IPS-18a (cell line): Measurements from ENCODE around the gene MRAS.

Experiments used
- H3K27ac ChIP-seq: one replicate; pipeline ENCODE4 v1.5.1; 2013; ENCODE audit warnings: low read length
- H3K27me3 ChIP-seq: one replicate; pipeline ENCODE4 v1.6.1; 2013; ENCODE audit warnings: mild to moderate bottlenecking, low read length; ENCODE audit not compliant: control insufficient read depth, insufficient read depth
- H3K36me3 ChIP-seq: one replicate; pipeline ENCODE4 v1.6.1; 2013; ENCODE audit warnings: low read depth, low read length; ENCODE audit not compliant: control insufficient read depth
- H3K4me1 ChIP-seq: one replicate; pipeline ENCODE4 v1.6.1; 2013; ENCODE audit warnings: low read depth, low read length; ENCODE audit not compliant: control insufficient read depth
- H3K4me3 ChIP-seq: one replicate; pipeline ENCODE4 v1.5.1; 2013; ENCODE audit warnings: low read length
- H3K9ac ChIP-seq: one replicate; pipeline ENCODE4 v1.6.1; 2013; ENCODE audit warnings: mild to moderate bottlenecking, low read length, moderate library complexity
- H3K9me3 ChIP-seq: one replicate; pipeline ENCODE4 v1.6.1; 2013; ENCODE audit warnings: low read depth, low read length; ENCODE audit not compliant: control insufficient read depth

The MRAS gene

GRCh38 chr3:138328341-138328740 is 20.0 kb upstream of the MRAS start:
- no peak overlapping the region for H3K27ac ChIP-seq
- H3K9me3 ChIP-seq: no peaks in the 10 kb centered on the region
- peaks cover 8% of the 10 kb centered on the region for H3K4me1 ChIP-seq
- H3K4me3 ChIP-seq: no peak overlapping the region
- H3K27me3 ChIP-seq: peaks cover 5% of the 10 kb centered on the region
- no peak overlapping the region for H3K9ac ChIP-seq
- no peaks in the 10 kb centered on the region for H3K36me3 ChIP-seq

- peaks cover 8% of the 10 kb centered on the region for H3K4me1 ChIP-seq
- H3K36me3 ChIP-seq: no peaks in the 10 kb centered on the region
- peaks cover 5% of the 10 kb centered on the region for H3K27me3 ChIP-seq
- no peaks in the 10 kb centered on the region for H3K9me3 ChIP-seq
- no peak within 1 kb of the TSS for H3K27ac ChIP-seq
- peak within 1 kb of the TSS; percentile 64 for H3K4me3 ChIP-seq
- peak within 1 kb of the TSS; percentile 29 for H3K9ac ChIP-seq
Observed at GRCh38 chr3:138329127-138329983, 19.0 kb upstream of the MRAS start, which contains the start of gene NME9. Gene NME9 (minus strand): TSS chr3:138329851. CDS start chr3:138329335, 516 bp downstream.

GRCh38 chr3:138329984-138330293 is 18.4 kb upstream of the MRAS start:
- peak overlapping the region; percentile 64 for H3K4me3 ChIP-seq
- H3K9ac ChIP-seq: no peak overlapping the region
- no peaks in the 10 kb centered on the region for H3K36me3 ChIP-seq
- peaks cover 5% of the 10 kb centered on the region for H3K27me3 ChIP-seq
- H3K4me1 ChIP-seq: peaks cover 8% of the 10 kb centered on the region
- H3K27ac ChIP-seq: no peak overlapping the region
- H3K9me3 ChIP-seq: no peaks in the 10 kb centered on the region

- H3K4me3 ChIP-seq: no peak overlapping the region
- peaks cover 5% of the 10 kb centered on the region for H3K27me3 ChIP-seq
- no peaks in the 10 kb centered on the region for H3K9me3 ChIP-seq
- H3K36me3 ChIP-seq: no peaks in the 10 kb centered on the region
- no peak overlapping the region for H3K27ac ChIP-seq
- no peak overlapping the region for H3K9ac ChIP-seq
- H3K4me1 ChIP-seq: peaks cover 11% of the 10 kb centered on the region
Observed at GRCh38 chr3:138331143-138331894, 17.1 kb upstream of the MRAS start.

GRCh38 chr3:138332472-138333073 is 15.8 kb upstream of the MRAS start:
- H3K27ac ChIP-seq: no peak overlapping the region
- H3K4me1 ChIP-seq: peaks cover 18% of the 10 kb centered on the region
- peaks cover 5% of the 10 kb centered on the region for H3K27me3 ChIP-seq
- no peaks in the 10 kb centered on the region for H3K36me3 ChIP-seq
- no peak overlapping the region for H3K4me3 ChIP-seq
- H3K9me3 ChIP-seq: no peaks in the 10 kb centered on the region
- no peak overlapping the region for H3K9ac ChIP-seq

- H3K4me3 ChIP-seq: no peak overlapping the region
- H3K9me3 ChIP-seq: no peaks in the 10 kb centered on the region
- no peak overlapping the region for H3K9ac ChIP-seq
- H3K27ac ChIP-seq: no peak overlapping the region
- peaks cover 13% of the 10 kb centered on the region for H3K4me1 ChIP-seq
- H3K36me3 ChIP-seq: no peaks in the 10 kb centered on the region
- no peaks in the 10 kb centered on the region for H3K27me3 ChIP-seq
Observed at GRCh38 chr3:138334608-138335007, 13.8 kb upstream of the MRAS start.

GRCh38 chr3:138336454-138336999 is 11.9 kb upstream of the MRAS start:
- Histone ChIP-seq H3K9ac (no peak overlapping the region), H3K27me3 (no peaks in the 10 kb centered on the region)

GRCh38 chr3:138338244-138338643 is 10.1 kb upstream of the MRAS start:
- Histone ChIP-seq H3K36me3 (no peaks in the 10 kb centered on the region), H3K4me1 (peaks cover 13% of the 10 kb centered on the region), H3K9me3 (no peaks in the 10 kb centered on the region), H3K9ac (no peak overlapping the region), H3K27me3 (no peaks in the 10 kb centered on the region), H3K27ac (no peak overlapping the region), H3K4me3 (no peak overlapping the region)

More at GRCh38 chr3:138336454-138336999, 11.9 kb upstream of the MRAS start:
- H3K4me3 ChIP-seq: no peak overlapping the region
- H3K4me1 ChIP-seq: peaks cover 13% of the 10 kb centered on the region
- H3K36me3 ChIP-seq: no peaks in the 10 kb centered on the region
- no peak overlapping the region for H3K27ac ChIP-seq
- H3K9me3 ChIP-seq: no peaks in the 10 kb centered on the region

- Histone ChIP-seq H3K27ac (no peak overlapping the region), H3K36me3 (no peaks in the 10 kb centered on the region)
Observed at GRCh38 chr3:138338811-138339210, 9.6 kb upstream of the MRAS start.

GRCh38 chr3:138340511-138340910 is 7.9 kb upstream of the MRAS start:
- H3K27ac ChIP-seq: no peak overlapping the region
- H3K27me3 ChIP-seq: no peaks in the 10 kb centered on the region
- H3K4me1 ChIP-seq: peaks cover 13% of the 10 kb centered on the region
- H3K9me3 ChIP-seq: no peaks in the 10 kb centered on the region
- H3K36me3 ChIP-seq: no peaks in the 10 kb centered on the region
- no peak overlapping the region for H3K9ac ChIP-seq
- H3K4me3 ChIP-seq: no peak overlapping the region

More at GRCh38 chr3:138338811-138339210, 9.6 kb upstream of the MRAS start:
- H3K9me3 ChIP-seq: no peaks in the 10 kb centered on the region
- peaks cover 13% of the 10 kb centered on the region for H3K4me1 ChIP-seq
- no peak overlapping the region for H3K4me3 ChIP-seq
- no peak overlapping the region for H3K9ac ChIP-seq
- no peaks in the 10 kb centered on the region for H3K27me3 ChIP-seq

- Histone ChIP-seq H3K9ac (no peak overlapping the region), H3K4me1 (no peaks in the 10 kb centered on the region), H3K36me3 (no peaks in the 10 kb centered on the region), H3K27ac (no peak overlapping the region), H3K9me3 (no peaks in the 10 kb centered on the region), H3K27me3 (peaks cover 9% of the 10 kb centered on the region), H3K4me3 (no peak overlapping the region)
Observed at GRCh38 chr3:138344754-138345153, 3.6 kb upstream of the MRAS start.
